Liver (tissue), 9 donors: ENCODE data around the gene ZNF681. TPM values are rescaled to one million over a fixed set of nuclear protein-coding genes. Genes with fewer than 3 reads are reported as not detected.

ENCODE experiments used
- DNase-seq: peaks from one replicate; pipeline ENCODE4 v3.0.0-alpha.2; 2017; ENCODE audit warnings: low spot score
- H3K27ac ChIP-seq, 2 donors: one replicate each; pipeline ENCODE4 v1.7.0; 2013; ENCODE audit warnings: inconsistent platforms in 2 of 2, low read length in 2 of 2, control low read depth in 1 of 2, low read depth in 1 of 2, mild to moderate bottlenecking in 1 of 2
- H3K27me3 ChIP-seq, 4 donors: one replicate each; pipeline versions ENCODE4 v1.6.1 to v1.7.0; 2013; ENCODE audit warnings: low read length in 3 of 4, inconsistent platforms in 1 of 4, mild to moderate bottlenecking in 1 of 4, moderate library complexity in 1 of 4; ENCODE audit not compliant: control insufficient read depth in 4 of 4, insufficient read depth in 4 of 4
- H3K36me3 ChIP-seq, 4 donors: one replicate each; pipeline versions ENCODE4 v1.6.1 to v1.7.0; 2013; ENCODE audit warnings: low read length in 3 of 4, mild to moderate bottlenecking in 3 of 4, low read depth in 1 of 4, moderate library complexity in 1 of 4; ENCODE audit not compliant: control insufficient read depth in 4 of 4, insufficient read depth in 3 of 4
- H3K4me1 ChIP-seq, 4 donors: one replicate each; pipeline versions ENCODE4 v1.6.1 to v1.7.0; 2013; ENCODE audit warnings: low read length in 3 of 4, mild to moderate bottlenecking in 3 of 4, moderate library complexity in 1 of 4; ENCODE audit not compliant: control insufficient read depth in 4 of 4, insufficient read depth in 4 of 4
- H3K4me3 ChIP-seq, 3 donors: one replicate each; pipeline versions ENCODE4 v1.6.1 to v1.7.0; 2013; ENCODE audit warnings: low read length in 3 of 3, control low read depth in 1 of 3, low read depth in 1 of 3, mild to moderate bottlenecking in 1 of 3
- H3K9ac ChIP-seq, 2 donors: one replicate each; pipeline ENCODE4 v1.7.0; 2013; ENCODE audit warnings: low read length in 2 of 2, mild to moderate bottlenecking in 2 of 2, moderate library complexity in 2 of 2, control low read depth in 1 of 2, low read depth in 1 of 2
- H3K9me3 ChIP-seq, 4 donors: one replicate each; pipeline versions ENCODE4 v1.6.1 to v1.7.0; 2013; ENCODE audit warnings: low read length in 3 of 4; ENCODE audit not compliant: control insufficient read depth in 4 of 4
- EGR1 ChIP-seq, 2 donors: IDR thresholded peaks; 2 replicates each; pipeline ENCODE4 v1.6.1; 2016 to 2018; ENCODE audit warnings: antibody characterized with exemption in 2 of 2, low read depth in 2 of 2
- FOXA1 ChIP-seq: IDR thresholded peaks from 2 replicates; pipeline ENCODE4 v1.6.1; 2016; ENCODE audit warnings: antibody characterized with exemption
- FOXA2 ChIP-seq: IDR thresholded peaks from 2 replicates; pipeline ENCODE4 v1.6.1; 2016; ENCODE audit warnings: antibody characterized with exemption
- GABPA ChIP-seq, 2 donors: IDR thresholded peaks in 1 of 2; conservative IDR thresholded peaks in 1 of 2; 2 replicates each; pipeline ENCODE4 v1.6.1; 2016; ENCODE audit warnings: antibody characterized with exemption in 2 of 2, mild to moderate bottlenecking in 1 of 2, moderate library complexity in 1 of 2
- HNF4A ChIP-seq, 2 donors: conservative IDR thresholded peaks; 2 replicates each; pipeline ENCODE4 v1.6.1; 2016; ENCODE audit warnings: antibody characterized with exemption in 2 of 2, mild to moderate bottlenecking in 2 of 2
- NR2F2 ChIP-seq: IDR thresholded peaks from 2 replicates; pipeline ENCODE4 v1.6.1; 2016; ENCODE audit warnings: antibody characterized with exemption
- RAD21 ChIP-seq, 2 donors: IDR thresholded peaks; 2 replicates each; pipeline ENCODE4 v1.6.1; 2016; ENCODE audit warnings: antibody characterized with exemption in 2 of 2, mild to moderate bottlenecking in 2 of 2
- SP1 ChIP-seq: IDR thresholded peaks from 2 replicates; pipeline ENCODE4 v1.6.1; 2018; ENCODE audit warnings: antibody characterized with exemption, mild to moderate bottlenecking
- TAF1 ChIP-seq: conservative IDR thresholded peaks from 2 replicates; pipeline ENCODE4 v1.6.1; 2016; ENCODE audit warnings: antibody characterized with exemption, mild to moderate bottlenecking
- YY1 ChIP-seq: IDR thresholded peaks from 2 replicates; pipeline ENCODE4 v1.6.1; 2016; ENCODE audit warnings: antibody characterized with exemption, mild to moderate bottlenecking
- WGBS: extraction: QIAGEN DNeasy Blood & Tissue Kit; methylation state at CpG from one replicate; pipeline ENCODE4 v1.1.7; 2013; 5-methylcytosine and 5-hydroxymethylcytosine counted together
- polyA plus RNA-seq, 2 donors: library from polyadenylated mRNA; stranded (reverse) in 1 of 2; unstranded in 1 of 2; fragments of 200-250 nt in 1 of 2; fragments of >200 nt in 1 of 2; fragmentation: Nextera tagmentation in 1 of 2; extraction: Ambion mirVana in 1 of 2; gene quantifications; one replicate each; pipeline versions ENCODE4 v1.2.1 to v1.2.3, GENCODE V29; 2013 to 2015
- total RNA-seq, 2 donors: library from RNA; depleted of rRNA; stranded (reverse); fragments of >200 nt; gene quantifications; one replicate each; pipeline ENCODE4 v1.2.3, GENCODE V29; 2014
- TF ChIP-seq, protein P1 (sequence below): fragments of 150-350 bp; IDR thresholded peaks from 2 replicates; pipeline ENCODE4 v1.5.1; 2017; ENCODE audit warnings: improper control_type of control experiment, low read depth, low read length; ENCODE audit not compliant: missing input control
- TF ChIP-seq, protein P2 (sequence below): IDR thresholded peaks from 2 replicates; pipeline ENCODE4 v1.6.1; 2016; ENCODE audit warnings: antibody characterized with exemption
- TF ChIP-seq, protein P3 (sequence below): IDR thresholded peaks from 2 replicates; pipeline ENCODE4 v1.6.1; 2016; ENCODE audit warnings: antibody characterized with exemption, mild to moderate bottlenecking
- TF ChIP-seq, protein P4 (sequence below): IDR thresholded peaks from 2 replicates; pipeline ENCODE4 v1.6.1; 2016; ENCODE audit warnings: antibody characterized with exemption
- TF ChIP-seq, protein P5 (sequence below): IDR thresholded peaks from 2 replicates; pipeline ENCODE4 v1.6.1; 2016; ENCODE audit warnings: antibody characterized with exemption
- donor health status: healthy.
- donor health status: healthy.
- donor health status: healthy.
- donor health status: healthy.
- donor health status: healthy.

The ZNF681 gene
- total RNA-seq (1 to 10 TPM in 1 of 2 donors, under 1 TPM in 1; 0.25 to 2.8 TPM), polyA plus RNA-seq (under 1 TPM; 0.06 to 0.29 TPM)

DNA sequence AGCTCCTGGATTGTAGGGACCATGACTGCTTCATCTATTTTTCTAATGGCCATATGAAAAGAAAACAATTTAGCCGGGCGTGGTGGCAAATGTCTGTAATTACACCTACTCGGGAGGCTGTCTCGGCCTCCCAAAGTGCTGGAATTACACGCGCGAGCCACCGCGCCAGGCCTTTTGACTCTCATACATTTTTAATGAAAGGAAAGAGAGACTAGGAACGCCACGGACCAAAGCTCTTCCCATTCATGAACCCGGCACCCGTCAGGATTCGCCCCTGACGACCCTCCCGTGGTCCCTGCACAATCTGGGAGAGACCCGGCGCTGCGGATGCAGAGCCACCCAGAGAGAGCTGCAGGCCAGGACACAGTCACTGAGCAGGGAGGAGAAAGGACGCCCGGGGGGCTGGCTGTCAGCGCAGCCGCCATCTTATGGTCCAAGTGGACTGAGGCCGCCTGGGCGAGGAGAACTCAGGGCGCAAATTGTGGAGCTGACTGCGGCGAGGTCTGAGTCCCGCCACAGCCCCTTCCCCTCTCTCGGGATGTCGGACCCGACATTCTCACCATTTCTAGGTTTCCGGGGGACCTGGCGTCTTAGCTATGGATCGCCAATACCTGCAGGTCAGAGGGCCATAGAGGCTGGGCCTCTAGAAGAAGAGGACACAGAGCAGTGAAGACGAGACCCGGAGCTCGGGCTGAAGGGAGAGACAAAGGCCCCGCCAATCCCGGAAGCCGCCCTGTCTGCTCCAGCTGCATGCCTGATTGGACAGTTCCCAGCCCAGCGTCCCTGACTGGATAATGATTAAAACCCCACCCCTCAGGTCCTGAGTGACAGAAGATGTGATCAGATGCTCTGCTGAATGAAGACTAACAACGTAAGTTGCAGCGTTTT lies at the start of gene ZNF681:
Gene ZNF681 (minus strand): TSS at position 705 of the 888 bp plus-strand sequence. CDS start 142 bp downstream, at position 563.
- WGBS = 2% methylated on average over 44 of the region's 44 CpGs
- peaks cover 0 to 1% (median 0%) of the 10 kb centered on the region in 4 donors for H3K36me3 ChIP-seq
- H3K9ac ChIP-seq = peak within 1 kb of the TSS; percentile 39 to 47
- H3K4me3 ChIP-seq = peak within 1 kb of the TSS; percentile 26 to 54 (median 49)
- peak within 1 kb of the TSS in 1 of 2 donors; percentile 41 for H3K27ac ChIP-seq
- no peak for TF ChIP-seq HNF4A (conservative IDR thresholded peaks at IDR 0.05)
- TF ChIP-seq, protein P1, sequence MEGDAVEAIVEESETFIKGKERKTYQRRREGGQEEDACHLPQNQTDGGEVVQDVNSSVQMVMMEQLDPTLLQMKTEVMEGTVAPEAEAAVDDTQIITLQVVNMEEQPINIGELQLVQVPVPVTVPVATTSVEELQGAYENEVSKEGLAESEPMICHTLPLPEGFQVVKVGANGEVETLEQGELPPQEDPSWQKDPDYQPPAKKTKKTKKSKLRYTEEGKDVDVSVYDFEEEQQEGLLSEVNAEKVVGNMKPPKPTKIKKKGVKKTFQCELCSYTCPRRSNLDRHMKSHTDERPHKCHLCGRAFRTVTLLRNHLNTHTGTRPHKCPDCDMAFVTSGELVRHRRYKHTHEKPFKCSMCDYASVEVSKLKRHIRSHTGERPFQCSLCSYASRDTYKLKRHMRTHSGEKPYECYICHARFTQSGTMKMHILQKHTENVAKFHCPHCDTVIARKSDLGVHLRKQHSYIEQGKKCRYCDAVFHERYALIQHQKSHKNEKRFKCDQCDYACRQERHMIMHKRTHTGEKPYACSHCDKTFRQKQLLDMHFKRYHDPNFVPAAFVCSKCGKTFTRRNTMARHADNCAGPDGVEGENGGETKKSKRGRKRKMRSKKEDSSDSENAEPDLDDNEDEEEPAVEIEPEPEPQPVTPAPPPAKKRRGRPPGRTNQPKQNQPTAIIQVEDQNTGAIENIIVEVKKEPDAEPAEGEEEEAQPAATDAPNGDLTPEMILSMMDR = no peak
- TF ChIP-seq, protein P2, sequence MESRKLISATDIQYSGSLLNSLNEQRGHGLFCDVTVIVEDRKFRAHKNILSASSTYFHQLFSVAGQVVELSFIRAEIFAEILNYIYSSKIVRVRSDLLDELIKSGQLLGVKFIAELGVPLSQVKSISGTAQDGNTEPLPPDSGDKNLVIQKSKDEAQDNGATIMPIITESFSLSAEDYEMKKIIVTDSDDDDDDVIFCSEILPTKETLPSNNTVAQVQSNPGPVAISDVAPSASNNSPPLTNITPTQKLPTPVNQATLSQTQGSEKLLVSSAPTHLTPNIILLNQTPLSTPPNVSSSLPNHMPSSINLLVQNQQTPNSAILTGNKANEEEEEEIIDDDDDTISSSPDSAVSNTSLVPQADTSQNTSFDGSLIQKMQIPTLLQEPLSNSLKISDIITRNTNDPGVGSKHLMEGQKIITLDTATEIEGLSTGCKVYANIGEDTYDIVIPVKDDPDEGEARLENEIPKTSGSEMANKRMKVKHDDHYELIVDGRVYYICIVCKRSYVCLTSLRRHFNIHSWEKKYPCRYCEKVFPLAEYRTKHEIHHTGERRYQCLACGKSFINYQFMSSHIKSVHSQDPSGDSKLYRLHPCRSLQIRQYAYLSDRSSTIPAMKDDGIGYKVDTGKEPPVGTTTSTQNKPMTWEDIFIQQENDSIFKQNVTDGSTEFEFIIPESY = no peak
- peak; percentile 21 for TF ChIP-seq SP1
- no peak for TF ChIP-seq RAD21 (IDR thresholded peaks at IDR 0.05)
- TF ChIP-seq, protein P3, sequence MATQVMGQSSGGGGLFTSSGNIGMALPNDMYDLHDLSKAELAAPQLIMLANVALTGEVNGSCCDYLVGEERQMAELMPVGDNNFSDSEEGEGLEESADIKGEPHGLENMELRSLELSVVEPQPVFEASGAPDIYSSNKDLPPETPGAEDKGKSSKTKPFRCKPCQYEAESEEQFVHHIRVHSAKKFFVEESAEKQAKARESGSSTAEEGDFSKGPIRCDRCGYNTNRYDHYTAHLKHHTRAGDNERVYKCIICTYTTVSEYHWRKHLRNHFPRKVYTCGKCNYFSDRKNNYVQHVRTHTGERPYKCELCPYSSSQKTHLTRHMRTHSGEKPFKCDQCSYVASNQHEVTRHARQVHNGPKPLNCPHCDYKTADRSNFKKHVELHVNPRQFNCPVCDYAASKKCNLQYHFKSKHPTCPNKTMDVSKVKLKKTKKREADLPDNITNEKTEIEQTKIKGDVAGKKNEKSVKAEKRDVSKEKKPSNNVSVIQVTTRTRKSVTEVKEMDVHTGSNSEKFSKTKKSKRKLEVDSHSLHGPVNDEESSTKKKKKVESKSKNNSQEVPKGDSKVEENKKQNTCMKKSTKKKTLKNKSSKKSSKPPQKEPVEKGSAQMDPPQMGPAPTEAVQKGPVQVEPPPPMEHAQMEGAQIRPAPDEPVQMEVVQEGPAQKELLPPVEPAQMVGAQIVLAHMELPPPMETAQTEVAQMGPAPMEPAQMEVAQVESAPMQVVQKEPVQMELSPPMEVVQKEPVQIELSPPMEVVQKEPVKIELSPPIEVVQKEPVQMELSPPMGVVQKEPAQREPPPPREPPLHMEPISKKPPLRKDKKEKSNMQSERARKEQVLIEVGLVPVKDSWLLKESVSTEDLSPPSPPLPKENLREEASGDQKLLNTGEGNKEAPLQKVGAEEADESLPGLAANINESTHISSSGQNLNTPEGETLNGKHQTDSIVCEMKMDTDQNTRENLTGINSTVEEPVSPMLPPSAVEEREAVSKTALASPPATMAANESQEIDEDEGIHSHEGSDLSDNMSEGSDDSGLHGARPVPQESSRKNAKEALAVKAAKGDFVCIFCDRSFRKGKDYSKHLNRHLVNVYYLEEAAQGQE = no peak
- TF ChIP-seq YY1 = peak; percentile 62
- no peak for TF ChIP-seq FOXA1
- TF ChIP-seq, protein P4, sequence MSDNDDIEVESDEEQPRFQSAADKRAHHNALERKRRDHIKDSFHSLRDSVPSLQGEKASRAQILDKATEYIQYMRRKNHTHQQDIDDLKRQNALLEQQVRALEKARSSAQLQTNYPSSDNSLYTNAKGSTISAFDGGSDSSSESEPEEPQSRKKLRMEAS = no peak
- peak; percentile 17 for TF ChIP-seq TAF1
- TF ChIP-seq, protein P5, sequence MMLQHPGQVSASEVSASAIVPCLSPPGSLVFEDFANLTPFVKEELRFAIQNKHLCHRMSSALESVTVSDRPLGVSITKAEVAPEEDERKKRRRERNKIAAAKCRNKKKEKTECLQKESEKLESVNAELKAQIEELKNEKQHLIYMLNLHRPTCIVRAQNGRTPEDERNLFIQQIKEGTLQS = no peak
- TF ChIP-seq EGR1 (IDR thresholded peaks at IDR 0.05; ENCODE audit: low read depth in 2 of 2) = no peak
- TF ChIP-seq NR2F2 = peak; percentile 43
- TF ChIP-seq GABPA (IDR thresholded peaks at IDR 0.05 in 1 of 2, conservative IDR thresholded peaks at IDR 0.05 in 1 of 2) = no peak
- TF ChIP-seq FOXA2 = no peak
- no peaks in the 10 kb centered on the region for H3K27me3 ChIP-seq
- H3K9me3 ChIP-seq = peaks cover 2 to 15% (median 5%) of the 10 kb centered on the region in 4 donors
- H3K4me1 ChIP-seq = peaks cover 0 to 4% (median 0%) of the 10 kb centered on the region in 4 donors
- peak; percentile 82 for DNase-seq
